Panc1 (cell line): ENCODE data around the gene SAMHD1.

Experiments used
- CTCF ChIP-seq: fragments of 450-650 bp; IDR thresholded peaks from 2 replicates; pipeline ENCODE4 v1.5.1; 2017; ENCODE audit warnings: mild to moderate bottlenecking
- POLR2AphosphoS5 ChIP-seq: IDR thresholded peaks from 2 replicates; pipeline ENCODE4 v1.6.1; 2012; ENCODE audit warnings: mild to moderate bottlenecking, low read depth, low read length, moderate library complexity
- SIN3A ChIP-seq: IDR thresholded peaks from 2 replicates; pipeline ENCODE4 v1.6.1; 2012; ENCODE audit warnings: low read depth, mild to moderate bottlenecking, low read length, moderate library complexity, borderline replicate concordance; ENCODE audit not compliant: insufficient read depth
- TCF7L2 ChIP-seq: IDR thresholded peaks from 2 replicates; pipeline ENCODE4 v1.6.1; 2011; ENCODE audit warnings: mild to moderate bottlenecking, low read depth, low read length, inconsistent platforms
- TF ChIP-seq, protein P1 (sequence below), 2 experiments: IDR thresholded peaks; 2 replicates each; pipeline ENCODE4 v1.6.1; 2011 to 2012; ENCODE audit warnings: low read depth in 2 of 2, control low read depth in 1 of 2, low read length in 1 of 2, mild to moderate bottlenecking in 1 of 2, moderate library complexity in 1 of 2; ENCODE audit not compliant: insufficient read depth in 1 of 2

GRCh38 chr20:36975099-36975818 lies 23.8 kb upstream of the SAMHD1 start:
- TF ChIP-seq CTCF (no peak), TCF7L2 (no peak), POLR2AphosphoS5 (no peak), SIN3A (no peak)
- TF ChIP-seq, protein P1, sequence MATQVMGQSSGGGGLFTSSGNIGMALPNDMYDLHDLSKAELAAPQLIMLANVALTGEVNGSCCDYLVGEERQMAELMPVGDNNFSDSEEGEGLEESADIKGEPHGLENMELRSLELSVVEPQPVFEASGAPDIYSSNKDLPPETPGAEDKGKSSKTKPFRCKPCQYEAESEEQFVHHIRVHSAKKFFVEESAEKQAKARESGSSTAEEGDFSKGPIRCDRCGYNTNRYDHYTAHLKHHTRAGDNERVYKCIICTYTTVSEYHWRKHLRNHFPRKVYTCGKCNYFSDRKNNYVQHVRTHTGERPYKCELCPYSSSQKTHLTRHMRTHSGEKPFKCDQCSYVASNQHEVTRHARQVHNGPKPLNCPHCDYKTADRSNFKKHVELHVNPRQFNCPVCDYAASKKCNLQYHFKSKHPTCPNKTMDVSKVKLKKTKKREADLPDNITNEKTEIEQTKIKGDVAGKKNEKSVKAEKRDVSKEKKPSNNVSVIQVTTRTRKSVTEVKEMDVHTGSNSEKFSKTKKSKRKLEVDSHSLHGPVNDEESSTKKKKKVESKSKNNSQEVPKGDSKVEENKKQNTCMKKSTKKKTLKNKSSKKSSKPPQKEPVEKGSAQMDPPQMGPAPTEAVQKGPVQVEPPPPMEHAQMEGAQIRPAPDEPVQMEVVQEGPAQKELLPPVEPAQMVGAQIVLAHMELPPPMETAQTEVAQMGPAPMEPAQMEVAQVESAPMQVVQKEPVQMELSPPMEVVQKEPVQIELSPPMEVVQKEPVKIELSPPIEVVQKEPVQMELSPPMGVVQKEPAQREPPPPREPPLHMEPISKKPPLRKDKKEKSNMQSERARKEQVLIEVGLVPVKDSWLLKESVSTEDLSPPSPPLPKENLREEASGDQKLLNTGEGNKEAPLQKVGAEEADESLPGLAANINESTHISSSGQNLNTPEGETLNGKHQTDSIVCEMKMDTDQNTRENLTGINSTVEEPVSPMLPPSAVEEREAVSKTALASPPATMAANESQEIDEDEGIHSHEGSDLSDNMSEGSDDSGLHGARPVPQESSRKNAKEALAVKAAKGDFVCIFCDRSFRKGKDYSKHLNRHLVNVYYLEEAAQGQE (IDR thresholded peaks at IDR 0.05; ENCODE audit: insufficient read depth in 1 of 2, low read depth in 2 of 2, low read length in 1 of 2): no peak
